Measurements from ENCODE around the gene ZNF208.

DNA sequence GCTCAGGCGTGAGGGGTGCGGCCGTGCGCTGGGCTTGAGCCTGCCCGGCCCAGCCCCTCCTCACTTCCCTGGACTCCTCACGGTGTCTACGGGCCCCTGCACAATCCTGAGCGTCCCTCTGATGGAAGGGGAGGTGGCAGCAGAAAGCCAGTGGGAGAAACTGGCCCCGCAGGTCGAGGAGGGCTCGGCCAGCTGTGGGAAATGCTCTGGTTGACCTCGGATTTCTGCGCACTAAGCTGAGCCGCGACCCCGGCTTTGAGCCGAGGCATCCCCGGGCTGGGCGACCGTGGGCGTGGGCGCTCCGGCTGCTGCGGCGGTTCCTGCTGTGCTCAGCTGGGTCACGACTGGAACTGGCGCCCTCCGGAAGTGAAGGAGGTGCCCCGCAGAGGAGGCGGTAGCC is 70.1 kb downstream of the ZNF208 start:
- TF ChIP-seq CTCF (conservative IDR thresholded peaks at IDR 0.05) (no peak), EZH2 (IDR thresholded peaks at IDR 0.05; ENCODE audit: low read depth) (no peak)

Data from PC-9 (cell line).